ENCODE measurements around the gene SCAF11.

GRCh38 chr12:46004715-46005114 is 14.3 kb upstream of the SCAF11 start:
- TF ChIP-seq, protein P1, sequence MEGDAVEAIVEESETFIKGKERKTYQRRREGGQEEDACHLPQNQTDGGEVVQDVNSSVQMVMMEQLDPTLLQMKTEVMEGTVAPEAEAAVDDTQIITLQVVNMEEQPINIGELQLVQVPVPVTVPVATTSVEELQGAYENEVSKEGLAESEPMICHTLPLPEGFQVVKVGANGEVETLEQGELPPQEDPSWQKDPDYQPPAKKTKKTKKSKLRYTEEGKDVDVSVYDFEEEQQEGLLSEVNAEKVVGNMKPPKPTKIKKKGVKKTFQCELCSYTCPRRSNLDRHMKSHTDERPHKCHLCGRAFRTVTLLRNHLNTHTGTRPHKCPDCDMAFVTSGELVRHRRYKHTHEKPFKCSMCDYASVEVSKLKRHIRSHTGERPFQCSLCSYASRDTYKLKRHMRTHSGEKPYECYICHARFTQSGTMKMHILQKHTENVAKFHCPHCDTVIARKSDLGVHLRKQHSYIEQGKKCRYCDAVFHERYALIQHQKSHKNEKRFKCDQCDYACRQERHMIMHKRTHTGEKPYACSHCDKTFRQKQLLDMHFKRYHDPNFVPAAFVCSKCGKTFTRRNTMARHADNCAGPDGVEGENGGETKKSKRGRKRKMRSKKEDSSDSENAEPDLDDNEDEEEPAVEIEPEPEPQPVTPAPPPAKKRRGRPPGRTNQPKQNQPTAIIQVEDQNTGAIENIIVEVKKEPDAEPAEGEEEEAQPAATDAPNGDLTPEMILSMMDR (IDR thresholded peaks at IDR 0.05; ENCODE audit: poor library complexity), result no peak
- no peak for TF ChIP-seq EZH2 (IDR thresholded peaks at IDR 0.05; ENCODE audit: borderline replicate concordance)

All from hepatocyte (in vitro differentiated cells).